Lower leg skin (tissue), 3 donors: Measurements from ENCODE around the gene SPINK9.

Source experiments
- CTCF ChIP-seq, 3 donors: fragments of 450-650 bp; IDR thresholded peaks; one replicate each; pipeline ENCODE4 v1.5.1; 2016; ENCODE audit warnings: antibody characterized with exemption in 3 of 3, mild to moderate bottlenecking in 3 of 3, moderate library complexity in 2 of 3
- POLR2A ChIP-seq, 2 donors: fragments of 450-650 bp; IDR thresholded peaks; one replicate each; pipeline ENCODE4 v1.6.1; 2016 to 2017; ENCODE audit warnings: antibody characterized with exemption in 2 of 2, mild to moderate bottlenecking in 1 of 2, moderate library complexity in 1 of 2

- no peak for TF ChIP-seq POLR2A (IDR thresholded peaks at IDR 0.05)
- TF ChIP-seq CTCF (IDR thresholded peaks at IDR 0.05) = no peak
These were observed 1.5 kb downstream of the SPINK9 start for GRCh38 chr5:148336704-148337435.
